GM12878 (cell line): ENCODE results near the gene CCDC88C. TPM values are rescaled to one million over a fixed set of nuclear protein-coding genes. Genes with fewer than 3 reads are reported as not detected.

ENCODE experiments used
- ATAC-seq: fragments of 200-7000 bp; cut with Tn5 transposase; 3 replicates; pipeline ENCODE4 v1.9.1; 2020; ENCODE audit warnings: mild to moderate bottlenecking, moderate library complexity
- BruUV-seq: library from RNA; stranded (reverse); fragments of 400-500 nt; replicated peaks from 2 replicates; lab custom pipeline; 2021; lab: Mats Ljungman, UMichigan
- CTCF ChIA-PET: fragments of 300-600 bp; sonication (Branson Sonifier 250); formaldehyde crosslinking; extraction: SDS; loops from one replicate; lab custom pipeline; 2021; ENCODE audit warnings: inconsistent platforms; lab: Yijun Ruan, JAX
- POLR2A ChIA-PET: fragments of 350-600 bp; formaldehyde crosslinking; extraction: SDS; loops from one replicate; lab custom pipeline; 2021; ENCODE audit warnings: inconsistent platforms; lab: Charles Lee
- RAD21 ChIA-PET: fragments of 300-600 bp; sonication (Branson Sonifier 250); formaldehyde crosslinking; loops from one replicate; lab custom pipeline; 2023; ENCODE audit warnings: antibody characterized with exemption; ENCODE audit not compliant: unreplicated experiment; lab: Charles Lee
- SMC1A ChIA-PET: fragments of 300-600 bp; sonication (Branson Sonifier 250); formaldehyde crosslinking; loops from one replicate; lab custom pipeline; 2023; ENCODE audit not compliant: unreplicated experiment, uncharacterized antibody; lab: Charles Lee
- DNase-seq: peaks from one replicate; pipeline ENCODE4 v3.0.0-alpha.2; 2011; ENCODE audit warnings: low read depth, low spot score
- FAIRE-seq: peaks from 3 replicates; lab custom pipeline; 2011; peaks lifted over from hg19 to GRCh38; lab: Jason Lieb, UNC
- H2AFZ ChIP-seq: 2 replicates; pipeline ENCODE4 v1.6.0; 2011; ENCODE audit warnings: low read depth, low read length, control low read depth; ENCODE audit not compliant: control insufficient read depth
- H3K27ac ChIP-seq: 2 replicates; pipeline ENCODE4 v1.5.1; 2011; ENCODE audit warnings: control low read depth; ENCODE audit not compliant: control insufficient read depth, insufficient read depth
- H3K27me3 ChIP-seq, 2 experiments: replicated peaks in 1 of 2; 2 replicates each; pipeline versions ENCODE4 v1.6.0 to v1.6.1; 2011; ENCODE audit warnings: low read length in 1 of 2; ENCODE audit not compliant: control insufficient read depth in 2 of 2, insufficient read depth in 2 of 2
- H3K36me3 ChIP-seq, 2 experiments: 2 replicates each; pipeline ENCODE4 v1.5.1; 2011; ENCODE audit warnings: low read length in 1 of 2; ENCODE audit not compliant: control insufficient read depth in 2 of 2, insufficient read depth in 2 of 2
- H3K4me1 ChIP-seq: 2 replicates; pipeline ENCODE4 v1.6.1; 2011; ENCODE audit warnings: mild to moderate bottlenecking, low read length, moderate library complexity, mixed read lengths; ENCODE audit not compliant: control insufficient read depth, insufficient read depth
- H3K4me2 ChIP-seq: 2 replicates; pipeline ENCODE4 v1.6.0; 2011; ENCODE audit warnings: control low read depth; ENCODE audit not compliant: control insufficient read depth, insufficient read depth
- H3K4me3 ChIP-seq: fragments of 200-600 bp; sonication (generic); 2 replicates; pipeline ENCODE4 v1.5.1; 2016
- H3K79me2 ChIP-seq: 2 replicates; pipeline ENCODE4 v1.6.0; 2011; ENCODE audit warnings: low read length; ENCODE audit not compliant: control insufficient read depth, insufficient read depth
- H3K9ac ChIP-seq: 2 replicates; pipeline ENCODE4 v1.8.0; 2011; ENCODE audit warnings: low read length, control low read depth, mixed read lengths; ENCODE audit not compliant: control insufficient read depth, insufficient read depth
- H3K9me3 ChIP-seq: replicated peaks from 3 replicates; pipeline ENCODE4 v1.5.1; 2011; ENCODE audit warnings: mild to moderate bottlenecking, low read length; ENCODE audit not compliant: control insufficient read depth, insufficient read depth
- H4K20me1 ChIP-seq: 2 replicates; pipeline ENCODE4 v1.6.0; 2011; ENCODE audit not compliant: control insufficient read depth, insufficient read depth
- KLF5 ChIP-seq: fragments of 450-650 bp; IDR thresholded peaks from 2 replicates; pipeline ENCODE4 v1.6.1; 2014; ENCODE audit warnings: mild to moderate bottlenecking; ENCODE audit not compliant: partially characterized antibody
- MTA3 ChIP-seq: IDR thresholded peaks from 2 replicates; pipeline ENCODE4 v1.6.1; 2012; ENCODE audit warnings: low read length, inconsistent platforms, borderline replicate concordance
- NR2C2 ChIP-seq: IDR thresholded peaks from 2 replicates; pipeline ENCODE4 v1.6.1; 2011; ENCODE audit warnings: borderline replicate concordance, low read depth; ENCODE audit not compliant: control insufficient read depth, insufficient read length
- NRF1 ChIP-seq: conservative IDR thresholded peaks from 2 replicates; pipeline ENCODE4 v1.6.1; 2011; ENCODE audit warnings: mild to moderate bottlenecking, low read depth, low read length, improper control_type of control experiment
- RFX5 ChIP-seq: IDR thresholded peaks from 2 replicates; pipeline ENCODE4 v1.6.1; 2011; ENCODE audit warnings: low read depth, low read length, improper control_type of control experiment
- SPI1 ChIP-seq: IDR thresholded peaks from 2 replicates; pipeline ENCODE4 v1.6.1; 2011; ENCODE audit warnings: low read depth, mild to moderate bottlenecking, low read length, moderate library complexity, borderline replicate concordance; ENCODE audit not compliant: insufficient read depth
- ZNF384 ChIP-seq: IDR thresholded peaks from 2 replicates; pipeline ENCODE4 v1.6.1; 2012; ENCODE audit warnings: low read depth, mild to moderate bottlenecking, low read length, improper control_type of control experiment, borderline replicate concordance
- ZSCAN29 ChIP-seq: fragments of 450-650 bp; IDR thresholded peaks from 2 replicates; pipeline ENCODE4 v1.6.1; 2017; ENCODE audit warnings: mild to moderate bottlenecking, moderate library complexity
- WGBS: methylation state at CpG from one replicate; pipeline ENCODE4 v1.1.6; 2016; ENCODE audit warnings: low lambda C conversion rate; ENCODE audit not compliant: insufficient replicate concordance, insufficient coverage; ENCODE audit errors: missing lambda C conversion rate; 5-methylcytosine and 5-hydroxymethylcytosine counted together
- in situ Hi-C: fragments of 300-500 bp; cut with MboI; formaldehyde crosslinking; loops from 9 replicates; pipeline ENCODE4 v1.14.3; 2018; ENCODE audit warnings: mixed read lengths
- intact Hi-C: fragments of 100-400 bp; cut with micrococcal nuclease; formaldehyde crosslinking; loops from one replicate; pipeline ENCODE4 v1.14.2; 2022; ENCODE audit not compliant: unreplicated experiment
- polyA plus RNA-seq, 11 experiments: library from polyadenylated mRNA; depleted of rRNA in 4 of 11; unstranded in 6 of 11; stranded (reverse) in 5 of 11; fragments of >200 nt; fragmentation: Nextera tagmentation in 4 of 11; fragmentation: Illumina TruSeq in 1 of 11; extraction: Ambion mirVana in 4 of 11; extraction: Trizol in 1 of 11; gene quantifications; 1 replicate in 1 of 11; 2 replicates in 10 of 11; pipeline versions ENCODE4 v1.2.1 to v1.2.3, GENCODE V29; 2011 to 2016; ENCODE audit warnings: inconsistent platforms in 2 of 11, missing spikeins in 2 of 11, low read depth in 1 of 11
- total RNA-seq, 4 experiments: library from RNA; depleted of rRNA in 3 of 4; stranded (reverse); fragments of >200 nt in 3 of 4; fragmentation: Illumina TruSeq in 1 of 4; extraction: Trizol in 1 of 4; gene quantifications; 2 replicates each; pipeline versions ENCODE4 v1.2.1 to v1.2.3, GENCODE V29; 2013 to 2021
- TF ChIP-seq, protein P1 (sequence below): fragments of 450-650 bp; IDR thresholded peaks from 2 replicates; pipeline ENCODE4 v1.6.1; 2016; ENCODE audit warnings: mild to moderate bottlenecking
- TF ChIP-seq, protein P2 (sequence below): fragments of 150-350 bp; IDR thresholded peaks from 2 replicates; pipeline ENCODE4 v1.6.1; 2014; ENCODE audit warnings: mild to moderate bottlenecking, low read depth, low read length
- TF ChIP-seq, protein P3 (sequence below): fragments of 450-650 bp; IDR thresholded peaks from 2 replicates; pipeline ENCODE4 v1.6.1; 2017; ENCODE audit warnings: low read depth, mild to moderate bottlenecking, moderate library complexity
- TF ChIP-seq, protein P4 (sequence below): IDR thresholded peaks from 2 replicates; pipeline ENCODE4 v1.6.1; 2011; ENCODE audit warnings: low read depth, mild to moderate bottlenecking, low read length, moderate library complexity, borderline replicate concordance; ENCODE audit errors: extremely low read depth

Gene CCDC88C
- total and polyA plus RNA-seq, 10 of the 15 experiments (the other 5 are each of a cell fraction or from before 2014, with no cell fraction given) = 4.0 to 79.6 (median 36.6) TPM

DNA sequence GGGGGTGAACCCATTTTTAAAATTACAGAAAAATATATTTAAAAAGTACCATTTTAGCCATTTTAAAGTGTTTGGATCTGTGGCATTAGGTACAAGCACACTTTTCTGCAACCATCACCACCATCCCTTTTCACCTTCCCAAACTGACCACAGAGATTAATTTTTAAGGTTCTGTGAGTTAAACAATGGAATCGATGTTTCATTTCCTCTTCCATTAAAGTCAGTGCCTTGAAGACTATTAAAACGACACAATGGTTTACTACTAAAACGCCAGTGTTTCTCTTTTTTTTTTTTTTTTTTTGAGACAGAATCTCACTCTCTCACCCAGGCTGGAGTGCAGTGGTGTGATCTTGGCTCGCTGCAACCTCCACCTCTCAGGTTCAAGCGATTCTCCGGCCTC, 95.0 kb downstream of the CCDC88C start:
- SMC1A ChIA-PET = interaction anchor here (0.9 to 11.1 kb wide), 11 partner anchors 20 to 95 kb away, joined by 3 to 210 read pairs (median 10); partner anchors contain the start of gene CCDC88C

DNA sequence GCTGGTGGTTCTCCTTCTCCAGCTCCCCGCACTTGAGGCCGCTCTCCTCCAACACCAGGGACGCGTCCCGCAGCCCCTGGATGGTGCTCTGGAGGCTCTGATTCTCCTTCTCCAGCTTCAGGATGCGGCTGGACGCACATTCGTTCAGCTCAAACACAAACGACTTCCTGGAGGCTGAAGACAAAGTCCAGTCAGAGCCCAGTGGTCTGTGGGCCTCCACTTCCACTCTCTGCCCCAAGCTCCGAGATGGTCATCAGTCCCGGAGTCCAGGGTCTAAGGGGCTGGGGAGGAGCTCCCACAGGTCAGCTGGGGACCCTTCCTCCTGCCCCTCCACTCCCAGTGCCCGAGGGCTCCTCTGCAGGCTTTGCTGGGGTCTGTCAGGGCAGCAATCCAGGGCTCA, 96.5 kb downstream of the CCDC88C start:
- in situ Hi-C loops (no loop called here), intact Hi-C loops (loop anchor here (10.0 kb wide), 1 partner anchor 184 kb away; no protein-coding TSS in a partner anchor)
- ATAC-seq = no peak
- no peak overlapping the region for H2AFZ ChIP-seq
- ChIA-PET SMC1A (interaction anchor here (0.7 to 11.1 kb wide), 6 partner anchors 8 to 97 kb away, joined by 3 to 210 read pairs (median 3); partner anchors contain the start of gene CCDC88C), POLR2A (interaction anchor here (1.1 kb wide), 1 partner anchor 102 kb away, joined by 6 read pairs; no protein-coding TSS in a partner anchor), RAD21 (interaction anchor here (0.6 to 7.1 kb wide), 3 partner anchors 94 to 134 kb away, joined by 3 to 160 read pairs (median 3); partner anchors contain the start of gene CCDC88C), CTCF (interaction anchor here (0.7 to 13.6 kb wide), 2 partner anchors 35 to 98 kb away, joined by 3 to 242 read pairs; partner anchors contain the start of gene CCDC88C)
- H3K9me3 ChIP-seq = no peaks in the 10 kb centered on the region
- no peak overlapping the region for H3K27ac ChIP-seq
- no peak overlapping the region for H3K4me3 ChIP-seq
- peaks cover 48 to 53% of the 10 kb centered on the region in 2 experiments for H3K36me3 ChIP-seq
- no peak for DNase-seq
- no peak for FAIRE-seq
- peaks cover 15% of the 10 kb centered on the region for H3K79me2 ChIP-seq
- no TSS peak for BruUV-seq
- no peak overlapping the region for H3K4me2 ChIP-seq
- H3K4me1 ChIP-seq = peaks cover 64% of the 10 kb centered on the region
- WGBS = 87% methylated on average over 12 of the region's 12 CpGs
- H3K9ac ChIP-seq = no peak overlapping the region
- H4K20me1 ChIP-seq = no peaks in the 10 kb centered on the region
- H3K27me3 ChIP-seq = no peaks in the 10 kb centered on the region
- TF ChIP-seq, protein P1, sequence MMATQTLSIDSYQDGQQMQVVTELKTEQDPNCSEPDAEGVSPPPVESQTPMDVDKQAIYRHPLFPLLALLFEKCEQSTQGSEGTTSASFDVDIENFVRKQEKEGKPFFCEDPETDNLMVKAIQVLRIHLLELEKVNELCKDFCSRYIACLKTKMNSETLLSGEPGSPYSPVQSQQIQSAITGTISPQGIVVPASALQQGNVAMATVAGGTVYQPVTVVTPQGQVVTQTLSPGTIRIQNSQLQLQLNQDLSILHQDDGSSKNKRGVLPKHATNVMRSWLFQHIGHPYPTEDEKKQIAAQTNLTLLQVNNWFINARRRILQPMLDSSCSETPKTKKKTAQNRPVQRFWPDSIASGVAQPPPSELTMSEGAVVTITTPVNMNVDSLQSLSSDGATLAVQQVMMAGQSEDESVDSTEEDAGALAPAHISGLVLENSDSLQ = no peak
- no peak for TF ChIP-seq RFX5
- TF ChIP-seq ZSCAN29 = no peak
- TF ChIP-seq, protein P2, sequence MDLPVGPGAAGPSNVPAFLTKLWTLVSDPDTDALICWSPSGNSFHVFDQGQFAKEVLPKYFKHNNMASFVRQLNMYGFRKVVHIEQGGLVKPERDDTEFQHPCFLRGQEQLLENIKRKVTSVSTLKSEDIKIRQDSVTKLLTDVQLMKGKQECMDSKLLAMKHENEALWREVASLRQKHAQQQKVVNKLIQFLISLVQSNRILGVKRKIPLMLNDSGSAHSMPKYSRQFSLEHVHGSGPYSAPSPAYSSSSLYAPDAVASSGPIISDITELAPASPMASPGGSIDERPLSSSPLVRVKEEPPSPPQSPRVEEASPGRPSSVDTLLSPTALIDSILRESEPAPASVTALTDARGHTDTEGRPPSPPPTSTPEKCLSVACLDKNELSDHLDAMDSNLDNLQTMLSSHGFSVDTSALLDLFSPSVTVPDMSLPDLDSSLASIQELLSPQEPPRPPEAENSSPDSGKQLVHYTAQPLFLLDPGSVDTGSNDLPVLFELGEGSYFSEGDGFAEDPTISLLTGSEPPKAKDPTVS = no peak
- TF ChIP-seq MTA3 = no peak
- no peak for TF ChIP-seq KLF5
- TF ChIP-seq, protein P3, sequence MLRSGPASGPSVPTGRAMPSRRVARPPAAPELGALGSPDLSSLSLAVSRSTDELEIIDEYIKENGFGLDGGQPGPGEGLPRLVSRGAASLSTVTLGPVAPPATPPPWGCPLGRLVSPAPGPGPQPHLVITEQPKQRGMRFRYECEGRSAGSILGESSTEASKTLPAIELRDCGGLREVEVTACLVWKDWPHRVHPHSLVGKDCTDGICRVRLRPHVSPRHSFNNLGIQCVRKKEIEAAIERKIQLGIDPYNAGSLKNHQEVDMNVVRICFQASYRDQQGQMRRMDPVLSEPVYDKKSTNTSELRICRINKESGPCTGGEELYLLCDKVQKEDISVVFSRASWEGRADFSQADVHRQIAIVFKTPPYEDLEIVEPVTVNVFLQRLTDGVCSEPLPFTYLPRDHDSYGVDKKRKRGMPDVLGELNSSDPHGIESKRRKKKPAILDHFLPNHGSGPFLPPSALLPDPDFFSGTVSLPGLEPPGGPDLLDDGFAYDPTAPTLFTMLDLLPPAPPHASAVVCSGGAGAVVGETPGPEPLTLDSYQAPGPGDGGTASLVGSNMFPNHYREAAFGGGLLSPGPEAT = no peak
- no peak for TF ChIP-seq NRF1
- TF ChIP-seq, protein P4, sequence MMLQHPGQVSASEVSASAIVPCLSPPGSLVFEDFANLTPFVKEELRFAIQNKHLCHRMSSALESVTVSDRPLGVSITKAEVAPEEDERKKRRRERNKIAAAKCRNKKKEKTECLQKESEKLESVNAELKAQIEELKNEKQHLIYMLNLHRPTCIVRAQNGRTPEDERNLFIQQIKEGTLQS = no peak

More for the DNA sequence above, 95.0 kb downstream of the CCDC88C start:
- H3K4me3 ChIP-seq = no peak overlapping the region
- no peak overlapping the region for H3K4me2 ChIP-seq
- H4K20me1 ChIP-seq = no peaks in the 10 kb centered on the region
- H3K9me3 ChIP-seq = no peaks in the 10 kb centered on the region
- H3K79me2 ChIP-seq = peaks cover 12% of the 10 kb centered on the region
- ChIA-PET CTCF (interaction anchor here (1.0 to 13.6 kb wide), 10 partner anchors 19 to 140 kb away, joined by 3 to 242 read pairs (median 8); partner anchors contain the start of gene CCDC88C), POLR2A (interaction anchor here (1.3 to 1.4 kb wide), 2 partner anchors 34 to 93 kb away, joined by 6 to 8 read pairs; no protein-coding TSS in a partner anchor)
- no peak for FAIRE-seq
- H3K9ac ChIP-seq = no peak overlapping the region
- WGBS = 49% methylated on average over 6 of the region's 6 CpGs
- DNase-seq = no peak
- peaks cover 49% of the 10 kb centered on the region for H3K4me1 ChIP-seq
- ATAC-seq = no peak
- H3K27ac ChIP-seq = peak overlapping the region; percentile 87
- intact Hi-C loops = loop anchor here (1.0 to 10.0 kb wide), 4 partner anchors 27 to 182 kb away; no protein-coding TSS in a partner anchor
- peaks cover 46 to 49% of the 10 kb centered on the region in 2 experiments for H3K36me3 ChIP-seq
- TF ChIP-seq ZNF384 (peak; percentile 6; the same call in 1 of the 2 replicates), NR2C2 (no peak), SPI1 (peak; percentile 47; the same call in 1 of the 2 replicates)
- TF ChIP-seq, all 136 proteins: peak for 2
- in situ Hi-C loops = no loop called here
- RAD21 ChIA-PET = interaction anchor here (0.8 to 7.1 kb wide), 8 partner anchors 33 to 674 kb away, joined by 3 to 160 read pairs (median 9); partner anchors contain the start of gene CCDC88C
- BruUV-seq = no TSS peak
- H3K27me3 ChIP-seq = no peaks in the 10 kb centered on the region
- H2AFZ ChIP-seq = no peak overlapping the region
